ENCODE data around the gene UTP18. TPM values are rescaled to one million over a fixed set of nuclear protein-coding genes. Genes with fewer than 3 reads are reported as not detected.

The UTP18 gene
- total and polyA plus RNA-seq, 10 of the 15 experiments (the other 5 are each of a cell fraction or from before 2014, with no cell fraction given) = 31.0 to 111 (median 58.8) TPM

DNA sequence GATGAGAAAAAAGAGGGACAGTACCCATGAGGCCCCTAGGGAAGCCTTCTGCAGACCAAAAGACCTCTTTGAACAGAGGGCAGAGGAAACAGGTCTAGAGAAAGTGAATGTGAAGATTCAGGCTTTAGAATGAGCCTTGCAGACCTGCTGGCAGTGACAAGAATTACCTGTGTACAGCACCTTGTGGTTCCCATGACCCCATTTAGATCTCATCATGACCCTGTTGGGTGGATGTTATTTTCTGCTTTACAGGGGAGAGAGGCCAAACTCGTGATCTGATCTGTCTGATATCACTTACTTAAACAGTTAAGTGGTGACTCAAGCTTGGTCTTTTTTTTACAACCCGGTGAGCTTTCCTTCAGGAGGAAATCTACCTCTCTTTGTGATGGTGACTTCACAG is 81.9 kb downstream of the UTP18 start (continued):
- TF ChIP-seq, protein P1, sequence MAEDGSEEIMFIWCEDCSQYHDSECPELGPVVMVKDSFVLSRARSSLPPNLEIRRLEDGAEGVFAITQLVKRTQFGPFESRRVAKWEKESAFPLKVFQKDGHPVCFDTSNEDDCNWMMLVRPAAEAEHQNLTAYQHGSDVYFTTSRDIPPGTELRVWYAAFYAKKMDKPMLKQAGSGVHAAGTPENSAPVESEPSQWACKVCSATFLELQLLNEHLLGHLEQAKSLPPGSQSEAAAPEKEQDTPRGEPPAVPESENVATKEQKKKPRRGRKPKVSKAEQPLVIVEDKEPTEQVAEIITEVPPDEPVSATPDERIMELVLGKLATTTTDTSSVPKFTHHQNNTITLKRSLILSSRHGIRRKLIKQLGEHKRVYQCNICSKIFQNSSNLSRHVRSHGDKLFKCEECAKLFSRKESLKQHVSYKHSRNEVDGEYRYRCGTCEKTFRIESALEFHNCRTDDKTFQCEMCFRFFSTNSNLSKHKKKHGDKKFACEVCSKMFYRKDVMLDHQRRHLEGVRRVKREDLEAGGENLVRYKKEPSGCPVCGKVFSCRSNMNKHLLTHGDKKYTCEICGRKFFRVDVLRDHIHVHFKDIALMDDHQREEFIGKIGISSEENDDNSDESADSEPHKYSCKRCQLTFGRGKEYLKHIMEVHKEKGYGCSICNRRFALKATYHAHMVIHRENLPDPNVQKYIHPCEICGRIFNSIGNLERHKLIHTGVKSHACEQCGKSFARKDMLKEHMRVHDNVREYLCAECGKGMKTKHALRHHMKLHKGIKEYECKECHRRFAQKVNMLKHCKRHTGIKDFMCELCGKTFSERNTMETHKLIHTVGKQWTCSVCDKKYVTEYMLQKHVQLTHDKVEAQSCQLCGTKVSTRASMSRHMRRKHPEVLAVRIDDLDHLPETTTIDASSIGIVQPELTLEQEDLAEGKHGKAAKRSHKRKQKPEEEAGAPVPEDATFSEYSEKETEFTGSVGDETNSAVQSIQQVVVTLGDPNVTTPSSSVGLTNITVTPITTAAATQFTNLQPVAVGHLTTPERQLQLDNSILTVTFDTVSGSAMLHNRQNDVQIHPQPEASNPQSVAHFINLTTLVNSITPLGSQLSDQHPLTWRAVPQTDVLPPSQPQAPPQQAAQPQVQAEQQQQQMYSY (CRISPR knock-in tag; IDR thresholded peaks at IDR 0.05) = no peak
- TF ChIP-seq ZZZ3 (IDR thresholded peaks at IDR 0.05; ENCODE audit: control insufficient read depth, insufficient read length, low read depth) (no peak), POLR2AphosphoS2 (IDR thresholded peaks at IDR 0.05; ENCODE audit: low read depth, low read length) (no peak), BACH1 (IDR thresholded peaks at IDR 0.05; ENCODE audit: borderline replicate concordance) (no peak), CBX3 (IDR thresholded peaks at IDR 0.05; ENCODE audit: borderline replicate concordance, low read depth) (no peak), CREM (IDR thresholded peaks at IDR 0.05; ENCODE audit: low read depth) (no peak)
- TF ChIP-seq, protein P2, sequence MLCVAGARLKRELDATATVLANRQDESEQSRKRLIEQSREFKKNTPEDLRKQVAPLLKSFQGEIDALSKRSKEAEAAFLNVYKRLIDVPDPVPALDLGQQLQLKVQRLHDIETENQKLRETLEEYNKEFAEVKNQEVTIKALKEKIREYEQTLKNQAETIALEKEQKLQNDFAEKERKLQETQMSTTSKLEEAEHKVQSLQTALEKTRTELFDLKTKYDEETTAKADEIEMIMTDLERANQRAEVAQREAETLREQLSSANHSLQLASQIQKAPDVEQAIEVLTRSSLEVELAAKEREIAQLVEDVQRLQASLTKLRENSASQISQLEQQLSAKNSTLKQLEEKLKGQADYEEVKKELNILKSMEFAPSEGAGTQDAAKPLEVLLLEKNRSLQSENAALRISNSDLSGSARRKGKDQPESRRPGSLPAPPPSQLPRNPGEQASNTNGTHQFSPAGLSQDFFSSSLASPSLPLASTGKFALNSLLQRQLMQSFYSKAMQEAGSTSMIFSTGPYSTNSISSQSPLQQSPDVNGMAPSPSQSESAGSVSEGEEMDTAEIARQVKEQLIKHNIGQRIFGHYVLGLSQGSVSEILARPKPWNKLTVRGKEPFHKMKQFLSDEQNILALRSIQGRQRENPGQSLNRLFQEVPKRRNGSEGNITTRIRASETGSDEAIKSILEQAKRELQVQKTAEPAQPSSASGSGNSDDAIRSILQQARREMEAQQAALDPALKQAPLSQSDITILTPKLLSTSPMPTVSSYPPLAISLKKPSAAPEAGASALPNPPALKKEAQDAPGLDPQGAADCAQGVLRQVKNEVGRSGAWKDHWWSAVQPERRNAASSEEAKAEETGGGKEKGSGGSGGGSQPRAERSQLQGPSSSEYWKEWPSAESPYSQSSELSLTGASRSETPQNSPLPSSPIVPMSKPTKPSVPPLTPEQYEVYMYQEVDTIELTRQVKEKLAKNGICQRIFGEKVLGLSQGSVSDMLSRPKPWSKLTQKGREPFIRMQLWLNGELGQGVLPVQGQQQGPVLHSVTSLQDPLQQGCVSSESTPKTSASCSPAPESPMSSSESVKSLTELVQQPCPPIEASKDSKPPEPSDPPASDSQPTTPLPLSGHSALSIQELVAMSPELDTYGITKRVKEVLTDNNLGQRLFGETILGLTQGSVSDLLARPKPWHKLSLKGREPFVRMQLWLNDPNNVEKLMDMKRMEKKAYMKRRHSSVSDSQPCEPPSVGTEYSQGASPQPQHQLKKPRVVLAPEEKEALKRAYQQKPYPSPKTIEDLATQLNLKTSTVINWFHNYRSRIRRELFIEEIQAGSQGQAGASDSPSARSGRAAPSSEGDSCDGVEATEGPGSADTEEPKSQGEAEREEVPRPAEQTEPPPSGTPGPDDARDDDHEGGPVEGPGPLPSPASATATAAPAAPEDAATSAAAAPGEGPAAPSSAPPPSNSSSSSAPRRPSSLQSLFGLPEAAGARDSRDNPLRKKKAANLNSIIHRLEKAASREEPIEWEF (IDR thresholded peaks at IDR 0.05; ENCODE audit: insufficient replicate concordance, low read depth, low read length) = no peak
- TF ChIP-seq, protein P3, sequence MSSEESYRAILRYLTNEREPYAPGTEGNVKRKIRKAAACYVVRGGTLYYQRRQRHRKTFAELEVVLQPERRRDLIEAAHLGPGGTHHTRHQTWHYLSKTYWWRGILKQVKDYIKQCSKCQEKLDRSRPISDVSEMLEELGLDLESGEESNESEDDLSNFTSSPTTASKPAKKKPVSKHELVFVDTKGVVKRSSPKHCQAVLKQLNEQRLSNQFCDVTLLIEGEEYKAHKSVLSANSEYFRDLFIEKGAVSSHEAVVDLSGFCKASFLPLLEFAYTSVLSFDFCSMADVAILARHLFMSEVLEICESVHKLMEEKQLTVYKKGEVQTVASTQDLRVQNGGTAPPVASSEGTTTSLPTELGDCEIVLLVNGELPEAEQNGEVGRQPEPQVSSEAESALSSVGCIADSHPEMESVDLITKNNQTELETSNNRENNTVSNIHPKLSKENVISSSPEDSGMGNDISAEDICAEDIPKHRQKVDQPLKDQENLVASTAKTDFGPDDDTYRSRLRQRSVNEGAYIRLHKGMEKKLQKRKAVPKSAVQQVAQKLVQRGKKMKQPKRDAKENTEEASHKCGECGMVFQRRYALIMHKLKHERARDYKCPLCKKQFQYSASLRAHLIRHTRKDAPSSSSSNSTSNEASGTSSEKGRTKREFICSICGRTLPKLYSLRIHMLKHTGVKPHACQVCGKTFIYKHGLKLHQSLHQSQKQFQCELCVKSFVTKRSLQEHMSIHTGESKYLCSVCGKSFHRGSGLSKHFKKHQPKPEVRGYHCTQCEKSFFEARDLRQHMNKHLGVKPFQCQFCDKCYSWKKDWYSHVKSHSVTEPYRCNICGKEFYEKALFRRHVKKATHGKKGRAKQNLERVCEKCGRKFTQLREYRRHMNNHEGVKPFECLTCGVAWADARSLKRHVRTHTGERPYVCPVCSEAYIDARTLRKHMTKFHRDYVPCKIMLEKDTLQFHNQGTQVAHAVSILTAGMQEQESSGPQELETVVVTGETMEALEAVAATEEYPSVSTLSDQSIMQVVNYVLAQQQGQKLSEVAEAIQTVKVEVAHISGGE (CRISPR knock-in tag; IDR thresholded peaks at IDR 0.05) = no peak

Data from GM12878 (cell line).